ENCODE measurements around the gene TRIM24. TPM values are rescaled to one million over a fixed set of nuclear protein-coding genes. Genes with fewer than 3 reads are reported as not detected.

Gene TRIM24
- total and polyA plus RNA-seq, 7 donors, result 4.7 to 21.4 (median 15.0) TPM

DNA sequence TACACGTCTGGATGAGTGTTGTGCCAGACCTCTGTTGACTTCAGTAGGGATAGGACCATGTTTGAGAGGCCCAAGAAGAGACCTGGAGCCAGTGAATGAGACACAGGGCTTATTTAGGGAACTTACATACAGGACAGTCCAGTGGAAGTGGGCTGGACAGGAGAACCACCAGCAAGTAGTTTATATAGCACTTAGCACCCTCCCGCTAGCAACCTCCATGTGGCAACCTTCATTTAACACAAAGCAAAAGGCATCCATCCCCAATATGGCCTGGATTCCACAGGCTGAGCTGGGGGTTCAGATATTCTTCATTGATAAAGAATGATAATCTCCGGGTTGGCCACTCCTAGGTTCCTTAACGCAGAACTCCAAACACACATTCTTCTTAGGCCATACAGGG lies 93.7 kb downstream of the TRIM24 start:
- DNase-seq (no peak), ATAC-seq (no peak)
- TF ChIP-seq, protein P1, sequence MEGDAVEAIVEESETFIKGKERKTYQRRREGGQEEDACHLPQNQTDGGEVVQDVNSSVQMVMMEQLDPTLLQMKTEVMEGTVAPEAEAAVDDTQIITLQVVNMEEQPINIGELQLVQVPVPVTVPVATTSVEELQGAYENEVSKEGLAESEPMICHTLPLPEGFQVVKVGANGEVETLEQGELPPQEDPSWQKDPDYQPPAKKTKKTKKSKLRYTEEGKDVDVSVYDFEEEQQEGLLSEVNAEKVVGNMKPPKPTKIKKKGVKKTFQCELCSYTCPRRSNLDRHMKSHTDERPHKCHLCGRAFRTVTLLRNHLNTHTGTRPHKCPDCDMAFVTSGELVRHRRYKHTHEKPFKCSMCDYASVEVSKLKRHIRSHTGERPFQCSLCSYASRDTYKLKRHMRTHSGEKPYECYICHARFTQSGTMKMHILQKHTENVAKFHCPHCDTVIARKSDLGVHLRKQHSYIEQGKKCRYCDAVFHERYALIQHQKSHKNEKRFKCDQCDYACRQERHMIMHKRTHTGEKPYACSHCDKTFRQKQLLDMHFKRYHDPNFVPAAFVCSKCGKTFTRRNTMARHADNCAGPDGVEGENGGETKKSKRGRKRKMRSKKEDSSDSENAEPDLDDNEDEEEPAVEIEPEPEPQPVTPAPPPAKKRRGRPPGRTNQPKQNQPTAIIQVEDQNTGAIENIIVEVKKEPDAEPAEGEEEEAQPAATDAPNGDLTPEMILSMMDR (IDR thresholded peaks at IDR 0.05), result no peak
- WGBS, 3 donors, result 95 to 98% (median 96%) methylated on average over 4 of the region's 4 CpGs
- no peaks in the 10 kb centered on the region for H3K27me3 ChIP-seq (ENCODE audit: insufficient read depth in 3 of 3, low read length in 2 of 3)
- no peak overlapping the region for H3K4me3 ChIP-seq
- H3K27ac ChIP-seq, result no peak overlapping the region
- H3K36me3 ChIP-seq (ENCODE audit: insufficient read depth in 1 of 2, low read depth in 1 of 2), result peaks cover 16 to 84% of the 10 kb centered on the region in 2 donors
- peaks cover 22% of the 10 kb centered on the region for H3K9me3 ChIP-seq
- intact Hi-C loops (cut with DNase I), result no loop called here
- H3K4me1 ChIP-seq, result no peaks in the 10 kb centered on the region

DNA sequence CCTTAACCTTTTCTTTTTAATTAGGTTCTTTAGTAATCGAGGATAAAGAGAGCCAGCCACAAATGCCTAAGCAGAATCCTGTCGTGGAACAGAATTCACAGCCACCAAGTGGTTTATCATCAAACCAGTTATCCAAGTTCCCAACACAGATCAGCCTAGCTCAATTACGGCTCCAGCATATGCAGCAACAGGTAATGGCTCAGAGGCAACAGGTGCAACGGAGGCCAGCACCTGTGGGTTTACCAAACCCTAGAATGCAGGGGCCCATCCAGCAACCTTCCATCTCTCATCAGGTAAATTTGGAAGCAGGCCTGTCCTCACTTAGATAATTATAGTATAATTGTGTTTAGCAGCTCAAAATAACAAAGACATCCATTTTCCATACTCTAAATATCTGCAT lies 94.6 kb downstream of the TRIM24 start:
- WGBS, 3 donors, result 97 to 99% (median 97%) methylated on average over 4 of the region's 4 CpGs
- Histone ChIP-seq H3K27me3 (ENCODE audit: insufficient read depth in 3 of 3, low read length in 2 of 3) (no peaks in the 10 kb centered on the region), H3K9me3 (peaks cover 22% of the 10 kb centered on the region), H3K4me1 (no peaks in the 10 kb centered on the region), H3K27ac (no peak overlapping the region), H3K4me3 (no peak overlapping the region), H3K36me3 (ENCODE audit: insufficient read depth in 1 of 2, low read depth in 1 of 2) (peaks cover 16 to 93% of the 10 kb centered on the region in 2 donors)
- no peak for DNase-seq
- TF ChIP-seq, protein P1 (IDR thresholded peaks at IDR 0.05), result no peak
- ATAC-seq, result no peak
- intact Hi-C loops (cut with DNase I), result no loop called here

DNA sequence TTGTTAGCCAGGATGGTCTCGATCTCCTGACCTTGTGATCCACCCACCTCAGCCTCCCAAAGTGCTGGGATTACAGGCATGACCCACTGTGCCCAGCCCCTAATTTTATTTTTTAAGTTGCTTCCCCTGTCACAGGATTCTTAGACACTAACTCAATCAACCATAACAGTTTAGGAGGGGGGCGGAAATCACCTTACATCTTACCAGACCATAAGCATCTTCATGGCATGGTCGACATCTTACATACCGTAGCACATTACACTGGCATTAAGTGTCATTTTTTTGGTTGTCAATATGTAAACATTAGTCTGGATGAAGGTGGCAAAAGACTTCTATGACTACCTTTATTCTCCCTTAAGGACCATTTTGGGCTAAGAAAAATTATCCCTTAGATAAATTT lies 95.6 kb downstream of the TRIM24 start:
- DNase-seq, result no peak
- intact Hi-C loops (cut with DNase I), result no loop called here
- H3K4me3 ChIP-seq, result no peak overlapping the region
- peaks cover 16 to 94% of the 10 kb centered on the region in 2 donors for H3K36me3 ChIP-seq (ENCODE audit: insufficient read depth in 1 of 2, low read depth in 1 of 2)
- 98 to 100% (median 100%) methylated on average over 4 of the region's 4 CpGs for WGBS, 3 donors
- H3K4me1 ChIP-seq, result no peaks in the 10 kb centered on the region
- no peaks in the 10 kb centered on the region for H3K27me3 ChIP-seq (ENCODE audit: insufficient read depth in 3 of 3, low read length in 2 of 3)
- no peak overlapping the region for H3K27ac ChIP-seq
- TF ChIP-seq, protein P1 (IDR thresholded peaks at IDR 0.05), result no peak
- ATAC-seq, result no peak
- peaks cover 22% of the 10 kb centered on the region for H3K9me3 ChIP-seq

DNA sequence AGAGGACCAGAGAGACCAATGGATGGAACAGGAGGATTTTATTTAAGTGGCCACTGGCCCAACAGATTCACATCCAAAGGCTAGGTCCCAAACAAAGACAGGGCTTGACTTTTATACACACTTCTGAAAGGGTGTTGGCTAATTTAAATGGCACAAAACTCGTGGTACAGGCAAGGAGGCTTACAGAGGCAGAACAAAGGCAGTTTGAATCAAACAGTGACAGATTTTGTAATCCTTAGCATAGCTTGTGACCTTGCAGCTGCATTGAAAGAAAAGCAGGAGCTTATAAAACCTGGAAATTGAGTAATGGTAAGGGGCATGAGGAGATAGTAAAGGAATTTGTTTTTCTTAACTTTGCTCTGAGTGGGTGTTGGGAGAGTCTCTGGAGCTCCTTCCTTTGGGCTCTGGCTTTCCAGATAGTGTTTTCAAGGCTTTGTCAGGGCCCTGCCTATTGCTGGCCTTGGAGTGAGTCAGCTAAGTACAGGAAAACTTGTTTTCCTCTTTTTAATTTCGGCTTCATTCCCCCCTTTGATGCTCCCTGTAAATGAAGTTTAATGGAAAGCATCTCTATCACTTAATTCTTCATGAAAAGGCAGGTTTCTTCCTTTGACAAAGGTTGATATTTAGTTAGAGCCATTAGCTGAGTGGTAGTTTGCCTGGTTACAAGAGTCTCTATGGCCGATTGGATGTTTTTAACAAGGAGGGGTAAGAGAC lies 96.9 kb downstream of the TRIM24 start:
- DNase-seq, result no peak
- no peak overlapping the region for H3K27ac ChIP-seq
- 96 to 99% (median 98%) methylated on average over 3 of the region's 3 CpGs for WGBS, 3 donors
- H3K36me3 ChIP-seq (ENCODE audit: insufficient read depth in 1 of 2, low read depth in 1 of 2), result peaks cover 21 to 89% of the 10 kb centered on the region in 2 donors
- TF ChIP-seq, protein P1 (IDR thresholded peaks at IDR 0.05), result no peak
- H3K27me3 ChIP-seq (ENCODE audit: insufficient read depth in 3 of 3, low read length in 2 of 3), result no peaks in the 10 kb centered on the region
- H3K4me3 ChIP-seq, result no peak overlapping the region
- intact Hi-C loops (cut with DNase I), result no loop called here
- H3K4me1 ChIP-seq, result no peaks in the 10 kb centered on the region
- no peak for ATAC-seq
- H3K9me3 ChIP-seq, result peaks cover 22% of the 10 kb centered on the region

DNA sequence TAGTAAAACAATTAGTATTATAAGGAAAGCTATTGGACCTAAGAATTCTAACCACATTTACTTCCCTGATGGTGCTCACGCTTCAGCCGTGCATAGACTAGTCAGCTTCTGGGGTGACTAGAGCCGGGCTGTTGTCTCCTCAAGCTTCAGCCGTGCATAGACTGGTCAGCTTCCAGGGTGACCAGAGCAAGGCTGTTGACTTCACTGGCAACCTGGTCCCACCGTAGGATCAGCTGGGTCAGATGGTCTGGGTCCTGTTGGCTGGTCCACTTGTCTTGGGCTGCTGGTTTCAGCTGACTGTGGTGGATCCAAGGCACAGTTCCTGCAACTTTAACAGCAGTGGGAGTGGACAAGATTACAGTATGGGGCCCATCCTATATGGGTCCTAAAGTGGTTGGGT lies 99.4 kb downstream of the TRIM24 start:
- Histone ChIP-seq H3K4me3 (no peak overlapping the region), H3K27ac (no peak overlapping the region), H3K36me3 (ENCODE audit: insufficient read depth in 1 of 2, low read depth in 1 of 2) (peaks cover 17 to 81% of the 10 kb centered on the region in 2 donors), H3K4me1 (no peaks in the 10 kb centered on the region), H3K9me3 (peaks cover 22% of the 10 kb centered on the region), H3K27me3 (ENCODE audit: insufficient read depth in 3 of 3, low read length in 2 of 3) (no peaks in the 10 kb centered on the region)
- intact Hi-C loops (cut with DNase I), result no loop called here
- DNase-seq (no peak), ATAC-seq (no peak)
- TF ChIP-seq, protein P1 (IDR thresholded peaks at IDR 0.05), result no peak
- WGBS, 3 donors, result 98 to 99% (median 98%) methylated on average over 5 of the region's 5 CpGs
